GM12891 (cell line): ENCODE results near the gene UBE4A.

ENCODE experiments used
- POLR2A ChIP-seq: IDR thresholded peaks from 2 replicates; pipeline ENCODE4 v1.6.1; 2011; ENCODE audit warnings: low read depth, low read length, control low read depth
- POLR2AphosphoS5 ChIP-seq: IDR thresholded peaks from 2 replicates; pipeline ENCODE4 v1.6.1; 2011; ENCODE audit warnings: low read depth, low read length, control low read depth

DNA sequence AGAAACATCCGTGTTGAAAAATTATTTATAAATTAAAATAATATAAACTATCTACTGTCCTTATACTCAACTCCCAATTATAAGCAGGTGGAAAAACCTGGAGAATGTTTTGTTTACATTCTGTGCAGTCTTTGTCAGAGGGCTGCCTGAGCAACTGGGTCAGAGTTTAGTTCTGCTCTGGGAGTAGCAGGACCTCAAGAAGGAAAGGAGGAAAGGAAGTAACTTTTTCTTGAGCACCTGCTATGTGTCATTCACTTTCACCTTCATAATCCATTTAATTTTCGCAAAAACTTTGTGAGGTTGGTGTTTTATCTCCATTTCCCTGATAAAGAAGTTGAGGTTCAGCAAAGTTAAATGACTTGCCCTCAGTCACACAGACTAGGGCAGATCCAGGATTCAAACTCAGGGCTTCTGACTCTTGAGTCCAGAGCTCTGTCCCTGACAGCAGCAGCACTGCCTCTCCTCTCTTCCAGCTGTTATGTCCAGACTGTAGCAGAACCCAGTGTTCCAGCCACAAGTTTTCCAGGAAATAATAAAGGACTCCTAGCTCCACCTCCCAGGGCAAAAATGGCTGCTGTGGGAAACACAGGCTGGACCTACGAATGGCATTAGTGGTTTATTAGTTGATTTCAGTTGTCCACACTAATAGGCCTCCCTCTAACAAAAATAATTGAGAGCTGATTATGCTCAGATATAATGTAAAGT, 48.5 kb upstream of the UBE4A start:
- TF ChIP-seq POLR2AphosphoS5 (no peak), POLR2A (no peak)
